Measurements from ENCODE around the gene TTC31.

The TTC31 gene

GRCh38 chr2:74503506-74504475 is 20.9 kb downstream of the TTC31 start:
- in situ Hi-C loops (cut with HindIII; ENCODE audit: low sequenced_read_pairs), result no loop called here

- in situ Hi-C loops (cut with HindIII; ENCODE audit: low sequenced_read_pairs), result no loop called here
Measured at GRCh38 chr2:74504591-74504990, 21.7 kb downstream of the TTC31 start.

- in situ Hi-C loops (cut with HindIII; ENCODE audit: low sequenced_read_pairs), result no loop called here
Measured at GRCh38 chr2:74505448-74506246, 22.8 kb downstream of the TTC31 start.

GRCh38 chr2:74507145-74507925 is 24.5 kb downstream of the TTC31 start, which contains the start of gene PCGF1:
Gene PCGF1, minus strand, starts transcription at chr2:74507695. Its CDS starts 27 bp downstream, at chr2:74507668.
- in situ Hi-C loops (cut with HindIII; ENCODE audit: low sequenced_read_pairs), result no loop called here

GRCh38 chr2:74507926-74508520 is 25.1 kb downstream of the TTC31 start:
- in situ Hi-C loops (cut with HindIII; ENCODE audit: low sequenced_read_pairs), result no loop called here

- in situ Hi-C loops (cut with HindIII; ENCODE audit: low sequenced_read_pairs), result no loop called here
Measured at GRCh38 chr2:74510272-74510671, 27.4 kb downstream of the TTC31 start.

GRCh38 chr2:74511104-74511989 is 28.5 kb downstream of the TTC31 start:
- in situ Hi-C loops (cut with HindIII; ENCODE audit: low sequenced_read_pairs), result no loop called here

GRCh38 chr2:74512744-74513604 is 30.1 kb downstream of the TTC31 start:
- in situ Hi-C loops (cut with HindIII; ENCODE audit: low sequenced_read_pairs), result no loop called here

- in situ Hi-C loops (cut with HindIII; ENCODE audit: low sequenced_read_pairs), result no loop called here
Measured at GRCh38 chr2:74513605-74514367, 30.9 kb downstream of the TTC31 start.

GRCh38 chr2:74514368-74515270 is 31.7 kb downstream of the TTC31 start, which contains the start of gene TLX2:
Gene TLX2, plus strand, starts transcription at chr2:74514450. Its CDS starts 357 bp downstream, at chr2:74514807.
- in situ Hi-C loops (cut with HindIII; ENCODE audit: low sequenced_read_pairs), result no loop called here

- in situ Hi-C loops (cut with HindIII; ENCODE audit: low sequenced_read_pairs), result no loop called here
Measured at GRCh38 chr2:74515271-74515980, 32.5 kb downstream of the TTC31 start.

GRCh38 chr2:74515981-74516633 is 33.2 kb downstream of the TTC31 start:
- in situ Hi-C loops (cut with HindIII; ENCODE audit: low sequenced_read_pairs), result no loop called here

GRCh38 chr2:74516650-74517049 is 33.8 kb downstream of the TTC31 start:
- in situ Hi-C loops (cut with HindIII; ENCODE audit: low sequenced_read_pairs), result no loop called here

GRCh38 chr2:74522516-74522915 is 39.6 kb downstream of the TTC31 start:
- in situ Hi-C loops (cut with HindIII; ENCODE audit: low sequenced_read_pairs), result no loop called here

GRCh38 chr2:74524005-74524404 is 41.1 kb downstream of the TTC31 start:
- in situ Hi-C loops (cut with HindIII; ENCODE audit: low sequenced_read_pairs), result no loop called here

Measured in endothelial cell of hepatic sinusoid (primary cell).